Measurements from ENCODE around the gene EMX2.

EMX2 gene

DNA sequence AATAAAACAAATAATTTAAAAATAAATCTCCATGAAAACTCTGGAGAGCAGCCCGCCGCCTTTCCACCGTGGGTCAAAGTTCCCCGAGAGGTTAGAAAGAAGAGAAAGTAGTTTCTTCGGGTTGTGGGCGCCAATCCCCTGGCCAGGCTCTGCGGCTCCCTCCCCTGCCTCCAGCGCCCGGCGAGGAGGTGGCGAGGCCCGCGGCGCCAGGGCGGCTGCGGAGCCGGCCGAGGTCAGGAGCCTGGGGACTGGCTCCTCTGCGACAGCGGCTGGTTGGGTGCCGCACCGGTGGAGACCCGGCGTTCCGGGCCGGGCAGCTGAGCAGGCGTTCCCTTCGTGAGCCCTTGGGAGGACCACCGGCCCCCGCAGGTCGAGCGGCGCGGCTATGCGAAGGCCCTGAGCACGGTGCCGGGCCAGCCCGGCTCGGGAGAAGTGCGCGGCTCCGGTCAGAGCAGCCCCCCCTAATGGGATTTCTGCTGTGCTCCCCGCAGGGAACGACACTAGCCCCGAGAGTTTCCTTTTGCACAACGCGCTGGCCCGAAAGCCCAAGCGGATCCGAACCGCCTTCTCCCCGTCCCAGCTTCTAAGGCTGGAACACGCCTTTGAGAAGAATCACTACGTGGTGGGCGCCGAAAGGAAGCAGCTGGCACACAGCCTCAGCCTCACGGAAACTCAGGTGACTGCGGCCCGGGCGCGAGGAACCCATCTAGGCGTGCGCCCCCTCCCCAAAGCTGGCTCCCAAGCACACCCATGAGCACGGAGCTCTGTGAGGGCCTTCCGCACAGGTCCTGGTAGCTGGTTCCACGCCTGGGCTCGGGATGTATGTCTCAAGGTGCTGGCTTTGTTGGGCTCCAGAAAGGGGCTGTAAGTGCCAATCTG lies 2.8 kb downstream of the EMX2 start:
- peak overlapping the region; percentile 55 for H3K4me3 ChIP-seq (replicated peaks; ENCODE audit: low read depth, low read length)
- DNase-seq (ENCODE audit: low read depth) = no peak
- TF ChIP-seq, protein P1, sequence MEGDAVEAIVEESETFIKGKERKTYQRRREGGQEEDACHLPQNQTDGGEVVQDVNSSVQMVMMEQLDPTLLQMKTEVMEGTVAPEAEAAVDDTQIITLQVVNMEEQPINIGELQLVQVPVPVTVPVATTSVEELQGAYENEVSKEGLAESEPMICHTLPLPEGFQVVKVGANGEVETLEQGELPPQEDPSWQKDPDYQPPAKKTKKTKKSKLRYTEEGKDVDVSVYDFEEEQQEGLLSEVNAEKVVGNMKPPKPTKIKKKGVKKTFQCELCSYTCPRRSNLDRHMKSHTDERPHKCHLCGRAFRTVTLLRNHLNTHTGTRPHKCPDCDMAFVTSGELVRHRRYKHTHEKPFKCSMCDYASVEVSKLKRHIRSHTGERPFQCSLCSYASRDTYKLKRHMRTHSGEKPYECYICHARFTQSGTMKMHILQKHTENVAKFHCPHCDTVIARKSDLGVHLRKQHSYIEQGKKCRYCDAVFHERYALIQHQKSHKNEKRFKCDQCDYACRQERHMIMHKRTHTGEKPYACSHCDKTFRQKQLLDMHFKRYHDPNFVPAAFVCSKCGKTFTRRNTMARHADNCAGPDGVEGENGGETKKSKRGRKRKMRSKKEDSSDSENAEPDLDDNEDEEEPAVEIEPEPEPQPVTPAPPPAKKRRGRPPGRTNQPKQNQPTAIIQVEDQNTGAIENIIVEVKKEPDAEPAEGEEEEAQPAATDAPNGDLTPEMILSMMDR (IDR thresholded peaks at IDR 0.05; ENCODE audit: low read length, missing control alignments) = no peak

DNA sequence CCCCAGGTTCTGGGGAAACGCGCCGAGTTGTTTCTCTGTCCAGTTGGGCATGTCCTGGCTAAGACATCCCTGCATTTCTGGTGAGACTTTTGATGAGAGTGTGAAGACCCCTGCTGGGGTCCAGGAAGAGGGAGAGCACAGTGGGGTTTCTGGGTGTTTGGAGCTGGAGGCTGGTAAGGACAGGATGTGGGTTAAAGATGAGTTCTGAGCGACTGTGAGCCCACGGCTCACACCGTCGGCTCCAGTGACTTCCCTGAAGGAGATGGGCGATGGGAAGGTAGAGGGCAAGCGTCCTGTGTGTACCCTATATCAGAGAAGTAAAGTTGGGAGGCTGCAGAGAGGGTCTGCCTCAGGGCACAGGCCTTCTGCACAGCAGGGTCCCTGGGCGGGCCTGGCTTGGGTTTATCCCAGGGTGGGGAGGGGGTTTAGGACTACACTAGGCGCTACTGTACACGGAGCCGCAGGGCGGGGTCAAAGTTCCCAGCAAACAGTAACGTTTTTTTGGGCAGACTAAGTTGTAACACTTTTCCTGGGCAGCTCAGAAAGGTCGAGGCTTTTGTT lies 3.6 kb downstream of the EMX2 start:
- H3K4me3 ChIP-seq (replicated peaks; ENCODE audit: low read depth, low read length) = no peak overlapping the region
- TF ChIP-seq, protein P1 (IDR thresholded peaks at IDR 0.05; ENCODE audit: low read length, missing control alignments) = no peak
- no peak for DNase-seq (ENCODE audit: low read depth)

DNA sequence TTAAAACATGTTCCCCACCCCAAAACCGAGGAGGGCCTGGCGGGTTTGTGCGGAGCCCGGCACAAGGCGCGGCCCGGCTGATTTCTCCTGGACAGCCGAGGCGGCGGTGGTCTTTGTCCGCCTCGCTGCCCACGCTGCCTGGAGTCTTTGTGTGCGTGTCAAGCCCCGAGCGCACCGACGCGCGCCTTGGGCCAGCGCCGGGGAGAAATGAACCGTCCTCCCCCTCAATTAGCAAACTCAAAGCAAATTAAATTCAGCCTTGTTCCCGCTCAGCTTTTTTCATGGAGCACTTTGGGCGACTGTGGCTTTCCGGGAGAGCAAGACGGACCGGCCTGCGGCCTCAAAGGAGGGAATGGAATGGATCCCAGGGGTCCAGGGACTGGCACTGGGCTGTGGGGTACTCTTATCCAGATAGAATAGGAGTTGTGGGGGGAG lies 4.1 kb downstream of the EMX2 start:
- TF ChIP-seq, protein P1 (IDR thresholded peaks at IDR 0.05; ENCODE audit: low read length, missing control alignments) = no peak
- no peak overlapping the region for H3K4me3 ChIP-seq (replicated peaks; ENCODE audit: low read depth, low read length)
- DNase-seq (ENCODE audit: low read depth) = no peak

DNA sequence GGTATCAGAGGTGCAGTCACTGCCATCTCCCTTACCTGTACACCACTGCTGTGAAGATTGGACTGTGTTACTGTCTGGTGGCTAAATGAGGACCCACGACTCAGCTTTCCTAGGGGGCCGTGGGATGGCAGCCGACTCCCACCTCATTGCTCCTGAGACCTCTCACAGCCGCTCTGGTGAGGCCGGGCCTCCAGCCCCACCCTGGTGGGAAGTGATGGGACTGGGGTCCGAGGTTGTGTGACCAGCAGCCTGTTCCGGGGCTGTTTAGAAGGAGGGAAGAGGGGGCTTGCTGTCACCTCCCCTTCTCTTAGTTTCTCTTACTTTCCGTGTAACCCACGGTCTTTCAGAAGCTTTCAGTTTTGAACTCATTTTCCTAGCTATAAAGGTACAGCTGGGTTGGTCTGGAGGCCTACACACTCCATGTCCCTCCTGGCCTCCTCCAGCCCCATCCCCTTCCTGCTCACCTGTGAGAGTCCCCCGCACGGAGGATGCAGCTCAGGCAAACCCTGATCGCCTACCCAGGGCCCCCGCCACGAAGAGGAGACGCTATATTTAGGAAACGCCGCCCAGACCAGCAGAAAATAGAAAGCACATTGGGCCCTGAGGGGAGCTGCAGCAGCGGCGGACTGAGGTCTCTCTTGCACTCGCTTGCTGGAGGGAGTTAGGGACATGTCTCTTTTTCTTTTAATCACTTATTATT lies 4.6 kb downstream of the EMX2 start:
- no peak overlapping the region for H3K4me3 ChIP-seq (replicated peaks; ENCODE audit: low read depth, low read length)
- no peak for DNase-seq (ENCODE audit: low read depth)
- TF ChIP-seq, protein P1 (IDR thresholded peaks at IDR 0.05; ENCODE audit: low read length, missing control alignments) = no peak

DNA sequence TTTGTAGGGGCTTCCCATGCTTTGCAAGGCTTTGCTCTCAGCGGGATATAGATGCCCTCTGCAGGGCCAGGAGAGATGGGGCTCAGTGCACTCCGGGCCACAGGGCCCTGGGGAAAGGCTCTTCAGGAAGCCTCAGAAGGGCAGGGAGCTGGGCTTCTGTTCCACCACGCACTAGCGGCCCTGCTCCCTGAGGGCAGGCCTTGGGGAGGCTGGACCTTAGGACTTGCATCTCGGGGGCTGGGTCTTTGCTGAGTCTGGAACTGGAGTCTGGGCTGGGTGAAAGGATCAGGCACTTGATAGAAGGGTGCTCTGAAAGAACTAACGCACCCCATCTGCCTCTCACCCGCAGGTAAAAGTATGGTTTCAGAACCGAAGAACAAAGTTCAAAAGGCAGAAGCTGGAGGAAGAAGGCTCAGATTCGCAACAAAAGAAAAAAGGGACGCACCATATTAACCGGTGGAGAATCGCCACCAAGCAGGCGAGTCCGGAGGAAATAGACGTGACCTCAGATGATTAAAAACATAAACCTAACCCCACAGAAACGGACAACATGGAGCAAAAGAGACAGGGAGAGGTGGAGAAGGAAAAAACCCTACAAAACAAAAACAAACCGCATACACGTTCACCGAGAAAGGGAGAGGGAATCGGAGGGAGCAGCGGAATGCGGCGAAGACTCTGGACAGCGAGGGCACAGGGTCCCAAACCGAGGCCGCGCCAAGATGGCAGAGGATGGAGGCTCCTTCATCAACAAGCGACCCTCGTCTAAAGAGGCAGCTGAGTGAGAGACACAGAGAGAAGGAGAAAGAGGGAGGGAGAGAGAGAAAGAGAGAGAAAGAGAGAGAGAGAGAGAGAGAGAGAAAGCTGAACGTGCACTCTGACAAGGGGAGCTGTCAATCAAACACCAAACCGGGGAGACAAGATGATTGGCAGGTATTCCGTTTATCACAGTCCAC lies 5.4 kb downstream of the EMX2 start:
- no peak overlapping the region for H3K4me3 ChIP-seq (replicated peaks; ENCODE audit: low read depth, low read length)
- no peak for DNase-seq (ENCODE audit: low read depth)
- TF ChIP-seq, protein P1 (IDR thresholded peaks at IDR 0.05; ENCODE audit: low read length, missing control alignments) = no peak

DNA sequence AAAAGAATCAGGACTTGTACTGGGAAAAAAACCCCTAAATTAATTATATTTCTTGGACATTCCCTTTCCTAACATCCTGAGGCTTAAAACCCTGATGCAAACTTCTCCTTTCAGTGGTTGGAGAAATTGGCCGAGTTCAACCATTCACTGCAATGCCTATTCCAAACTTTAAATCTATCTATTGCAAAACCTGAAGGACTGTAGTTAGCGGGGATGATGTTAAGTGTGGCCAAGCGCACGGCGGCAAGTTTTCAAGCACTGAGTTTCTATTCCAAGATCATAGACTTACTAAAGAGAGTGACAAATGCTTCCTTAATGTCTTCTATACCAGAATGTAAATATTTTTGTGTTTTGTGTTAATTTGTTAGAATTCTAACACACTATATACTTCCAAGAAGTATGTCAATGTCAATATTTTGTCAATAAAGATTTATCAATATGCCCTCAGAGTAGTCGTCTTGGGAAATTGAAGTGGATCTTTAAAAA lies 6.6 kb downstream of the EMX2 start:
- DNase-seq (ENCODE audit: low read depth) = no peak
- TF ChIP-seq, protein P1 (IDR thresholded peaks at IDR 0.05; ENCODE audit: low read length, missing control alignments) = no peak
- no peak overlapping the region for H3K4me3 ChIP-seq (replicated peaks; ENCODE audit: low read depth, low read length)

Data from fibroblast of pulmonary artery (primary cell).